Left lung (tissue), 10 donors: ENCODE results near the gene PIR. TPM values are rescaled to one million over a fixed set of nuclear protein-coding genes. Genes with fewer than 3 reads are reported as not detected.

Experiments
- ATAC-seq: fragments of 200-7000 bp; cut with Tn5 transposase; one replicate; pipeline ENCODE4 v1.9.1; 2020; ENCODE audit warnings: moderate library complexity
- DNase-seq, 4 donors: peaks; one replicate each; pipeline ENCODE4 v3.0.0-alpha.2; 2013 to 2020
- H3K27ac ChIP-seq, 2 donors: fragments of 200-600 bp; sonication (generic) in 1 of 2; one replicate each; pipeline versions ENCODE4 v1.5.0 to v1.8.0; 2020 to 2021
- H3K27me3 ChIP-seq, 2 donors: fragments of 200-600 bp; sonication (generic) in 1 of 2; one replicate each; pipeline versions ENCODE4 v1.5.0 to v1.8.0; 2020 to 2021
- H3K36me3 ChIP-seq, 2 donors: fragments of 200-600 bp; sonication (generic) in 1 of 2; one replicate each; pipeline versions ENCODE4 v1.5.0 to v1.8.0; 2020 to 2021
- H3K4me1 ChIP-seq, 2 donors: fragments of 200-600 bp; one replicate each; pipeline ENCODE4 v1.8.0; 2021
- H3K4me3 ChIP-seq, 2 donors: fragments of 200-600 bp; sonication (generic) in 1 of 2; one replicate each; pipeline versions ENCODE4 v1.5.0 to v1.8.0; 2020 to 2021; ENCODE audit warnings: mild to moderate bottlenecking in 1 of 2
- H3K9me3 ChIP-seq, 2 donors: fragments of 200-600 bp; sonication (generic) in 1 of 2; one replicate each; pipeline versions ENCODE4 v1.5.0 to v1.8.0; 2020 to 2021
- intact Hi-C, 2 donors: fragments of 100-400 bp; cut with DNase I; formaldehyde crosslinking; loops; one replicate each; pipeline versions ENCODE4 v1.11.2 to v1.14.2; 2022
- polyA plus RNA-seq, 6 donors: library from polyadenylated mRNA; unstranded; fragments of 120-200 nt; gene quantifications; one replicate each; pipeline ENCODE4 v1.2.1, GENCODE V29; 2013; ENCODE audit not compliant: insufficient read length in 6 of 6
- total RNA-seq, 2 donors: library from RNA; stranded (reverse); fragmentation: NEBNext Ultra II Directional; extraction: Animal tissue kit (Norgen Biotek cat#: 25700); gene quantifications; one replicate each; pipeline ENCODE4 v1.2.1, GENCODE V29; 2021
- TF ChIP-seq, protein P1 (sequence below), 2 donors: fragments of 200-600 bp; sonication (generic) in 1 of 2; IDR thresholded peaks; one replicate each; pipeline versions ENCODE4 v1.5.0 to v1.8.0; 2021; ENCODE audit warnings: antibody characterized with exemption in 2 of 2
- donor health status: DM: no; HTN: yes; CAD: no.
- donor health status: DM: no; HTN: no; CAD: no.

PIR gene
- total and polyA plus RNA-seq, 8 donors, result 8.0 to 32.7 (median 10.5) TPM

DNA sequence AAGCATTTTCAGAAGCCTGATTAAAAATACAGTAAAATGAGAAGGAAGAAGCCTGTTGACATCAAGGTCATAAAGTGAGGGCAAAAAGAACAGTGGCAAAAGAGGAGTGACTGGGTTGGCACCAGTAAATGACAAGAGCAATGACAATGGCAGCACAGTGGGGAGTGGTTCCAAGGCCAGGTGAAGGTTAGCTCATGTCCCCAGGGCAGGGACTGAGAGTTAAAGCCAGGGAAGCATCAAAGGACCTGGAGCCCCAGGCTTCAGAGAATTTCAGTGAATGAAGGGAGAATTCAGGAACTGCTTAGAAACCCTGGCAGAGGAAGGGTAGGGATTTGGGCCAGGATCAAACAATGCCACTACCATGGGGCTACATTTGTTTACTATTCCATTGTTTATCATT, 149.0 kb downstream of the PIR start:
- H3K4me3 ChIP-seq, result no peak overlapping the region
- H3K4me1 ChIP-seq, result no peaks in the 10 kb centered on the region
- intact Hi-C loops, result no loop called here
- DNase-seq (no peak), ATAC-seq (no peak)
- no peaks in the 10 kb centered on the region for H3K9me3 ChIP-seq
- no peaks in the 10 kb centered on the region for H3K27me3 ChIP-seq
- TF ChIP-seq, protein P1, sequence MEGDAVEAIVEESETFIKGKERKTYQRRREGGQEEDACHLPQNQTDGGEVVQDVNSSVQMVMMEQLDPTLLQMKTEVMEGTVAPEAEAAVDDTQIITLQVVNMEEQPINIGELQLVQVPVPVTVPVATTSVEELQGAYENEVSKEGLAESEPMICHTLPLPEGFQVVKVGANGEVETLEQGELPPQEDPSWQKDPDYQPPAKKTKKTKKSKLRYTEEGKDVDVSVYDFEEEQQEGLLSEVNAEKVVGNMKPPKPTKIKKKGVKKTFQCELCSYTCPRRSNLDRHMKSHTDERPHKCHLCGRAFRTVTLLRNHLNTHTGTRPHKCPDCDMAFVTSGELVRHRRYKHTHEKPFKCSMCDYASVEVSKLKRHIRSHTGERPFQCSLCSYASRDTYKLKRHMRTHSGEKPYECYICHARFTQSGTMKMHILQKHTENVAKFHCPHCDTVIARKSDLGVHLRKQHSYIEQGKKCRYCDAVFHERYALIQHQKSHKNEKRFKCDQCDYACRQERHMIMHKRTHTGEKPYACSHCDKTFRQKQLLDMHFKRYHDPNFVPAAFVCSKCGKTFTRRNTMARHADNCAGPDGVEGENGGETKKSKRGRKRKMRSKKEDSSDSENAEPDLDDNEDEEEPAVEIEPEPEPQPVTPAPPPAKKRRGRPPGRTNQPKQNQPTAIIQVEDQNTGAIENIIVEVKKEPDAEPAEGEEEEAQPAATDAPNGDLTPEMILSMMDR (IDR thresholded peaks at IDR 0.05), result no peak
- H3K27ac ChIP-seq, result no peak overlapping the region
- no peaks in the 10 kb centered on the region for H3K36me3 ChIP-seq

DNA sequence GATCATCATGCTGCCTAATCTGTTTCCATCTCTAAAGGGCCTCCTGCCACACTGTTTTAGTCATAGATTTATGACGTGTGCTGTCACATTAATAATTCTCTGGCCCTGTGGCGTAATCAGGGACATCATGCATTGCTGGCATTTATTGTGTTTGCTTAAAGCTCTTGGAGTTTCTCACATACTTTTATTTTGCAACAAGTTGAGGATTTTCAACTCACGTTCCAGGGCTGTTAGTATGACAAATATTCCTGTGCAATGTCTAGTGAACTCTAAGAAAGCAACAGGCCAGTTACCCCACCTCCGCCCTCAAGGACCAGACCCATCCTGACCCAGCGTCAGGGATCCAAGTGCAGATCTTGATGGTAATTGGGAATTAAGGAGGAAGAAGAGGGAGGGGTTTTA, 150.1 kb downstream of the PIR start:
- Histone ChIP-seq H3K4me3 (no peak overlapping the region), H3K36me3 (no peaks in the 10 kb centered on the region), H3K27me3 (no peaks in the 10 kb centered on the region), H3K4me1 (no peaks in the 10 kb centered on the region), H3K9me3 (no peaks in the 10 kb centered on the region), H3K27ac (peak overlapping the region in 1 of 2 donors; percentile 40)
- intact Hi-C loops, result no loop called here
- peak in 2 of 4 donors; percentile 69 to 77 for DNase-seq
- TF ChIP-seq, protein P1 (IDR thresholded peaks at IDR 0.05), result no peak
- peak; percentile 84 for ATAC-seq

DNA sequence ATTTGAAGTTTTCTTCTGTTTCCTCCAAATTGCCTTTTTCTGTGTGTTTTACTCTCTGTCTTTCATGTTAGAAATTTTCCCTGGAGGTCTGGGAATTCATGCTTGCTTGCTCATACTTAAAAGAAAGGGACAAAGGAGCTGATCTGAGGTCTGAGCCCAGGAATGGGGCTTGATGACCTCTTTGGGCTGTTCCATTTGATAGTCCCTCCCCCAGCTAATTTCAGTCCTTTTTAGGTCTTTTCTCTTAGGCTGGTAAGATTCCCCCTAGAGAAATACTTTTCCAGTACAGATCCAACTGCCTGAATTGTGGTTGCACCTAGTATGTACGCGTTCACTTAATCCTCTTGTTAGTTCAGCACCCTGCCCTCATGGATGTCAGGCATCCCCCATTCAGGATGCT, 152.3 kb downstream of the PIR start:
- DNase-seq, result no peak
- Histone ChIP-seq H3K4me1 (no peaks in the 10 kb centered on the region), H3K27ac (no peak overlapping the region), H3K9me3 (no peaks in the 10 kb centered on the region), H3K4me3 (no peak overlapping the region), H3K27me3 (peaks cover 0 to 7% of the 10 kb centered on the region in 2 donors), H3K36me3 (no peaks in the 10 kb centered on the region)
- TF ChIP-seq, protein P1 (IDR thresholded peaks at IDR 0.05), result no peak
- no peak for ATAC-seq
- intact Hi-C loops, result no loop called here

DNA sequence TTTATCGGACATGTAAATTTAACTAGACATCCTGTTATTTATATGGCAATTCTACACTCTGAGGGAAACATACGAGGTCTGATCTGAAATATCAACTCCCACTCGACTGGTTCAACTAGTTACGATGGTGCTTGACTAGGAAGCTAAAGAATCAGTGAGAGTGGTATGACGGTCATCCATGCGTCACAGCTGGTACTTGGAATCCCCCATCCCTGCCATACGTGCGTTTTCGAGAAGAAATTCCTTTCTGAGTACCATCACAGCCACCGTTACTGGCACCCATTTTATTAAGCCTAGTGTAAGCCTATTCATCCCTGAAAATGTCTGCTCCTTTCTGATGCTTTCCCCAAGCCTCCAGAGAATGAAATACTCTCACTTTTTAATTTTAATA, 157.1 kb downstream of the PIR start:
- peaks cover 0 to 8% of the 10 kb centered on the region in 2 donors for H3K4me1 ChIP-seq
- TF ChIP-seq, protein P1 (IDR thresholded peaks at IDR 0.05), result no peak
- ATAC-seq (peak; percentile 36), DNase-seq (peak in 3 of 4 donors; percentile 43 to 82 (median 51))
- intact Hi-C loops, result no loop called here
- no peaks in the 10 kb centered on the region for H3K9me3 ChIP-seq
- peak overlapping the region; percentile 71 to 87 for H3K27ac ChIP-seq
- peak overlapping the region; percentile 14 to 63 for H3K4me3 ChIP-seq
- peaks cover 0 to 8% of the 10 kb centered on the region in 2 donors for H3K36me3 ChIP-seq
- peaks cover 0 to 7% of the 10 kb centered on the region in 2 donors for H3K27me3 ChIP-seq

DNA sequence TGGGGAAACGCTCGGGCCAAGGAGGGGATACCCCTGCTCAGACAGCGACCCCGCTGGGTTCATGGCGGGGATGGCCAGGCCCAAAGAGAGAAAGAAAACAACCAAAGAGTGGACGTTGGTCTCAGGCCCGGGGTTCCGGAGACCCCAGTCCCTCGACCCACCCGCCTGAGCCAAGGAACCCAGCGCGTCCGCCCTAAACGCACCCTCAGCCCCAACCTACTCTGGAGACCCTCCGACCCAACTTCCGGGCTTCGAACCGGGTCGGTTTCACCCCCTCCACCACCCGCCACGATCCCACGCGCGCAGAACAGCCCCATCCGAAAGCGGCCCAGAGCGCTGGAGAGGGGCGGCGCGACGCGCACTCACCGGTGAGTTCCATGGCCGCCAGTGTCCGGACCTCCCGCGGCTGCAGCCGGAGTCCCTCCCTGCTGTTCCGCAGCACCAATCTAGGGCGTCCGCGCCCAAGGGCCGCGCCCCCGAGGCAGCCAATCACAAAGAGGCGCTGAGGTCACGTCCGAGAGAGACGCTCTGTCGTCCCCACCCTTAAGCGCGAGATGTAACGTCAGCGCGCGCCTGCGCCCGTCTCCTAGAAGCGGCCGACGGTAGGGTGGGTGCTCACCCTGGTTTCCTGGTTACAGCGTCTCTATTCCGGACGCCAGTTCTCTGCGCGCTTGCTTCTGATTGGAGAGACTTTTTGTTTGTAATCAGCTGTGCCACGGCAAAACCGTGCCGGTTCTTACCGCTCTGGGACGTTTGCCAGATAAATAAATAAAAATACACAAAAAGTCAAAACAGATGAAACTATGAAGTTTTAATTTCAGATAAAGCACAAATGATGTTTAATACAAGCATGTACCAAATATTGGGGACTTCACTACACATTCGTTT, 157.8 kb downstream of the PIR start, which contains the start of gene PIGA:
Gene PIGA, minus strand, starts transcription at position 389 of the 888 bp plus-strand sequence. CDS start 3,593 bp downstream, outside the sequence.
- Histone ChIP-seq H3K27me3 (peaks cover 0 to 7% of the 10 kb centered on the region in 2 donors), H3K27ac (peak within 1 kb of the TSS; percentile 87), H3K4me1 (peaks cover 0 to 8% of the 10 kb centered on the region in 2 donors), H3K36me3 (peaks cover 0 to 8% of the 10 kb centered on the region in 2 donors), H3K4me3 (peak within 1 kb of the TSS; percentile 46 to 63), H3K9me3 (no peaks in the 10 kb centered on the region)
- TF ChIP-seq, protein P1 (IDR thresholded peaks at IDR 0.05), result no peak
- intact Hi-C loops, result no loop called here
- DNase-seq, result peak; percentile 91 to 98 (median 96)
- peak; percentile 97 for ATAC-seq
